ENCODE results near the gene ARNT2.

ARNT2 gene

GRCh38 chr15:80636675-80637074 lies 232.5 kb downstream of the ARNT2 start:
- H2AFZ ChIP-seq (ENCODE audit: low read length), result no peak overlapping the region
- H3K9me2 ChIP-seq (ENCODE audit: low read depth, low read length), result no peaks in the 10 kb centered on the region
- no peaks in the 10 kb centered on the region for H3K36me3 ChIP-seq (ENCODE audit: insufficient read depth, low read length)
- H3K27me3 ChIP-seq (ENCODE audit: insufficient read depth, low read length), result no peaks in the 10 kb centered on the region
- H4K20me1 ChIP-seq (ENCODE audit: insufficient read depth, low read length), result no peaks in the 10 kb centered on the region
- H3K9ac ChIP-seq (ENCODE audit: low read length), result no peak overlapping the region
- no peaks in the 10 kb centered on the region for H3K4me1 ChIP-seq (ENCODE audit: insufficient read depth, low read length, severe bottlenecking)
- TF ChIP-seq EZH2 (IDR thresholded peaks at IDR 0.05; ENCODE audit: borderline replicate concordance, low read length) (no peak), CTCF (IDR thresholded peaks at IDR 0.05; ENCODE audit: low read length) (no peak)
- no peak overlapping the region for H3K4me3 ChIP-seq (ENCODE audit: low read depth, low read length, poor library complexity, severe bottlenecking)
- H3K4me2 ChIP-seq (ENCODE audit: low read length), result no peak overlapping the region
- H3K9me3 ChIP-seq (ENCODE audit: low read length), result 0 out of 2 replicates have a peak, but pooled peaks cover 4% of the 10 kb centered on the region
- H3F3A ChIP-seq (ENCODE audit: insufficient read depth, low read length), result no peaks in the 10 kb centered on the region
- no peak overlapping the region for H3K27ac ChIP-seq (ENCODE audit: low read depth, low read length, poor library complexity, severe bottlenecking)
- H3K79me2 ChIP-seq (ENCODE audit: insufficient read depth, low read length), result no peaks in the 10 kb centered on the region

- H3K9ac ChIP-seq (ENCODE audit: low read length), result no peak overlapping the region
- 0 out of 2 replicates have a peak, but pooled peaks cover 4% of the 10 kb centered on the region for H3K9me3 ChIP-seq (ENCODE audit: low read length)
- H3K27me3 ChIP-seq (ENCODE audit: insufficient read depth, low read length), result no peaks in the 10 kb centered on the region
- H3K4me1 ChIP-seq (ENCODE audit: insufficient read depth, low read length, severe bottlenecking), result no peaks in the 10 kb centered on the region
- no peaks in the 10 kb centered on the region for H3K9me2 ChIP-seq (ENCODE audit: low read depth, low read length)
- no peaks in the 10 kb centered on the region for H3K36me3 ChIP-seq (ENCODE audit: insufficient read depth, low read length)
- H3K4me2 ChIP-seq (ENCODE audit: low read length), result no peak overlapping the region
- H3K4me3 ChIP-seq (ENCODE audit: low read depth, low read length, poor library complexity, severe bottlenecking), result no peak overlapping the region
- no peak overlapping the region for H3K27ac ChIP-seq (ENCODE audit: low read depth, low read length, poor library complexity, severe bottlenecking)
- H4K20me1 ChIP-seq (ENCODE audit: insufficient read depth, low read length), result no peaks in the 10 kb centered on the region
- H3F3A ChIP-seq (ENCODE audit: insufficient read depth, low read length), result no peaks in the 10 kb centered on the region
- no peaks in the 10 kb centered on the region for H3K79me2 ChIP-seq (ENCODE audit: insufficient read depth, low read length)
- TF ChIP-seq CTCF (IDR thresholded peaks at IDR 0.05; ENCODE audit: low read length), result no peak
- TF ChIP-seq EZH2 (IDR thresholded peaks at IDR 0.05; ENCODE audit: borderline replicate concordance, low read length), result no peak
- H2AFZ ChIP-seq (ENCODE audit: low read length), result no peak overlapping the region
Observed at GRCh38 chr15:80637747-80638146, 233.6 kb downstream of the ARNT2 start.

DNA sequence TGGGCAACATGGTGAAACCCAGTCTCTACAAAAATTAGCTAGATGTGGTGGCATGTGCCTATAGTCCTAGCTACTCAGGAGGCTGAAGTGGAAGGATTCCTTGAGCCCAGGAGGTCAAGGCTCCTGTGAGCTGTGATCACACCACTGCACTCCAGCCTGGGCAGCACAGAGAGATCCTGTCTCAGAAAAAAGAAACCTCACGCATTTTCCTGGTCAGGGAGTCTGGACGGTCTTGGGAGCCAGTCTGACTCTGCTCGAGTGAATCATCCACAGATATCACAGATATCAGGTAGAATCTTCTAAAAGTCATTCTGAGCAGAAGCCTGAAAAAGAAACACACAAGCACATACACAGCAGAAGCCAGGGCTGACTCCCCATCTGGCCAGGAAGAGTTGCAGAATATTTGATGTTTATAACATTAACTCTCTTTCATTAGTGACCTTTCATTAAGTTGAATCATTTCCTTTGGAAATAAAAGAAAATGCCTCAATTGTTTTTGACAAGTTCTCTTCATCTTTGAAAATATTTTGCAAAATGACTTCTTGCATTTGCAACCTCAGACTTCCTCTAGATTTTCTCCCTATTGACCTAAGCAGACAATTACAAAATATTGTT lies 234.5 kb downstream of the ARNT2 start:
- no peak overlapping the region for H2AFZ ChIP-seq (ENCODE audit: low read length)
- H3K9me3 ChIP-seq (ENCODE audit: low read length), result 0 out of 2 replicates have a peak, but pooled peaks cover 4% of the 10 kb centered on the region
- no peaks in the 10 kb centered on the region for H3K9me2 ChIP-seq (ENCODE audit: low read depth, low read length)
- no peaks in the 10 kb centered on the region for H3K4me1 ChIP-seq (ENCODE audit: insufficient read depth, low read length, severe bottlenecking)
- no peak overlapping the region for H3K4me2 ChIP-seq (ENCODE audit: low read length)
- no peaks in the 10 kb centered on the region for H4K20me1 ChIP-seq (ENCODE audit: insufficient read depth, low read length)
- no peaks in the 10 kb centered on the region for H3K36me3 ChIP-seq (ENCODE audit: insufficient read depth, low read length)
- no peak for TF ChIP-seq CTCF (IDR thresholded peaks at IDR 0.05; ENCODE audit: low read length)
- TF ChIP-seq EZH2 (IDR thresholded peaks at IDR 0.05; ENCODE audit: borderline replicate concordance, low read length), result no peak
- no peaks in the 10 kb centered on the region for H3K27me3 ChIP-seq (ENCODE audit: insufficient read depth, low read length)
- H3K9ac ChIP-seq (ENCODE audit: low read length), result no peak overlapping the region
- H3K79me2 ChIP-seq (ENCODE audit: insufficient read depth, low read length), result no peaks in the 10 kb centered on the region
- H3K27ac ChIP-seq (ENCODE audit: low read depth, low read length, poor library complexity, severe bottlenecking), result no peak overlapping the region
- H3F3A ChIP-seq (ENCODE audit: insufficient read depth, low read length), result no peaks in the 10 kb centered on the region
- H3K4me3 ChIP-seq (ENCODE audit: low read depth, low read length, poor library complexity, severe bottlenecking), result no peak overlapping the region

Measured in OCI-LY1 (cell line).